CD4-positive, CD25-positive, alpha-beta regulatory T cell (primary cell): ENCODE results near the gene ATAD2B. TPM values are rescaled to one million over a fixed set of nuclear protein-coding genes. Genes with fewer than 3 reads are reported as not detected.
A peak's percentile ranks its signal among the peaks of the same experiment; 100 is the strongest.

Source experiments
- ATAC-seq, 2 donors: fragments of 150-1000 bp; cut with Tn5 transposase; one replicate each; pipeline ENCODE4 v1.10.0; 2021; ENCODE audit warnings: low read depth in 2 of 2, moderate number of reproducible peaks in 2 of 2, moderate library complexity in 1 of 2
- DNase-seq, 3 donors: peaks; one replicate each; pipeline versions ENCODE4 v3.0.0 to v3.0.0-alpha.2; 2012 to 2022; ENCODE audit warnings: mixed read lengths in 1 of 3
- H3K27ac ChIP-seq: one replicate; pipeline ENCODE4 v1.7.0; 2013; ENCODE audit warnings: mild to moderate bottlenecking, low read length; ENCODE audit not compliant: insufficient read depth, poor library complexity, severe bottlenecking
- H3K27me3 ChIP-seq: one replicate; pipeline ENCODE4 v1.7.0; 2013; ENCODE audit warnings: low read length; ENCODE audit not compliant: control insufficient read depth, insufficient read depth
- H3K36me3 ChIP-seq: one replicate; pipeline ENCODE4 v1.7.0; 2013; ENCODE audit warnings: mild to moderate bottlenecking, low read length, moderate library complexity; ENCODE audit not compliant: control insufficient read depth, insufficient read depth
- H3K4me1 ChIP-seq: 2 replicates; pipeline ENCODE4 v1.7.0; 2013; ENCODE audit warnings: mild to moderate bottlenecking, low read length; ENCODE audit not compliant: insufficient read depth, control insufficient read depth, poor library complexity, severe bottlenecking
- H3K4me3 ChIP-seq: one replicate; pipeline ENCODE4 v1.7.0; 2013; ENCODE audit warnings: low read depth, mild to moderate bottlenecking, low read length, moderate library complexity
- H3K9me3 ChIP-seq, 2 experiments: 1 replicate in 1 of 2; 2 replicates in 1 of 2; pipeline ENCODE4 v1.7.0; 2013; ENCODE audit warnings: low read length in 2 of 2, mild to moderate bottlenecking in 1 of 2, moderate library complexity in 1 of 2; ENCODE audit not compliant: control insufficient read depth in 2 of 2
- H3K27ac Mint-ChIP-seq, 3 donors: one replicate each; pipeline ENCODE4 v1.8.0; 2020 to 2022; ENCODE audit warnings: mild to moderate bottlenecking in 3 of 3, mixed read lengths in 3 of 3, moderate library complexity in 2 of 3
- H3K27me3 Mint-ChIP-seq: one replicate; pipeline ENCODE4 v1.8.0; 2022; ENCODE audit warnings: mild to moderate bottlenecking, mixed read lengths
- H3K36me3 Mint-ChIP-seq: one replicate; pipeline ENCODE4 v1.8.0; 2020; ENCODE audit warnings: mixed read lengths
- H3K4me1 Mint-ChIP-seq, 4 donors: one replicate each; pipeline ENCODE4 v1.8.0; 2020 to 2022; ENCODE audit warnings: mixed read lengths in 4 of 4, mild to moderate bottlenecking in 1 of 4
- H3K4me3 Mint-ChIP-seq, 4 donors: one replicate each; pipeline ENCODE4 v1.8.0; 2020 to 2022; ENCODE audit warnings: mild to moderate bottlenecking in 4 of 4, mixed read lengths in 4 of 4, moderate library complexity in 3 of 4
- H3K9me3 Mint-ChIP-seq, 7 donors: one replicate each; pipeline ENCODE4 v1.8.0; 2020 to 2022; ENCODE audit warnings: mixed read lengths in 7 of 7, mild to moderate bottlenecking in 3 of 7, moderate library complexity in 2 of 7
- polyA plus RNA-seq, 4 donors: library from polyadenylated mRNA; unstranded; fragments of 300-500 nt; fragmentation: Illumina TruSeq; gene quantifications; one replicate each; pipeline ENCODE4 v1.2.3, GENCODE V29; 2021
- total RNA-seq: library from RNA; stranded (reverse); gene quantifications from one replicate; pipeline ENCODE4 v1.2.3, GENCODE V29; 2022

ATAD2B gene
- total and polyA plus RNA-seq, 5 donors from 2014 or later = 4.0 to 53.2 (median 8.2) TPM

GRCh38 chr2:23867449-23867848 is 59.5 kb downstream of the ATAD2B start:
- Mint-ChIP-seq H3K4me1 (peaks cover 3 to 10% (median 6%) of the 10 kb centered on the region in 4 donors), H3K27me3 (no peaks in the 10 kb centered on the region), H3K36me3 (peaks cover 31% of the 10 kb centered on the region), H3K27ac (peak overlapping the region; percentile 0 to 10 (median 6)), H3K4me3 (no peak overlapping the region), H3K9me3 (no peaks in the 10 kb centered on the region)
- peaks cover 64% of the 10 kb centered on the region for H3K36me3 ChIP-seq
- no peak overlapping the region for H3K27ac ChIP-seq
- ATAC-seq (no peak), DNase-seq (peak in 1 of 3 donors; percentile 2)
- H3K4me3 ChIP-seq = no peak overlapping the region
- H3K4me1 ChIP-seq = no peaks in the 10 kb centered on the region
- no peaks in the 10 kb centered on the region for H3K9me3 ChIP-seq
- no peaks in the 10 kb centered on the region for H3K27me3 ChIP-seq

GRCh38 chr2:23862716-23863426 is 64.1 kb downstream of the ATAD2B start:
- Histone ChIP-seq H3K27ac (no peak overlapping the region), H3K4me3 (no peak overlapping the region), H3K4me1 (no peaks in the 10 kb centered on the region), H3K27me3 (no peaks in the 10 kb centered on the region), H3K9me3 (no peaks in the 10 kb centered on the region), H3K36me3 (peaks cover 56% of the 10 kb centered on the region)
- H3K27me3 Mint-ChIP-seq = no peaks in the 10 kb centered on the region
- ATAC-seq = no peak
- peaks cover 0 to 6% (median 3%) of the 10 kb centered on the region in 4 donors for H3K4me1 Mint-ChIP-seq
- DNase-seq = no peak
- H3K9me3 Mint-ChIP-seq = no peaks in the 10 kb centered on the region
- H3K36me3 Mint-ChIP-seq = peaks cover 29% of the 10 kb centered on the region
- no peak overlapping the region for H3K27ac Mint-ChIP-seq
- no peak overlapping the region for H3K4me3 Mint-ChIP-seq

GRCh38 chr2:23861952-23862351 is 65.0 kb downstream of the ATAD2B start:
- Histone ChIP-seq H3K9me3 (no peaks in the 10 kb centered on the region), H3K27me3 (no peaks in the 10 kb centered on the region), H3K27ac (no peak overlapping the region), H3K4me3 (no peak overlapping the region), H3K4me1 (no peaks in the 10 kb centered on the region), H3K36me3 (peaks cover 54% of the 10 kb centered on the region)
- no peak for ATAC-seq
- DNase-seq = no peak
- H3K4me3 Mint-ChIP-seq = no peak overlapping the region
- peaks cover 27% of the 10 kb centered on the region for H3K36me3 Mint-ChIP-seq
- no peaks in the 10 kb centered on the region for H3K27me3 Mint-ChIP-seq
- H3K9me3 Mint-ChIP-seq = no peaks in the 10 kb centered on the region
- no peak overlapping the region for H3K27ac Mint-ChIP-seq
- peaks cover 0 to 6% (median 2%) of the 10 kb centered on the region in 4 donors for H3K4me1 Mint-ChIP-seq

GRCh38 chr2:23859983-23860382 is 66.9 kb downstream of the ATAD2B start:
- Mint-ChIP-seq H3K27ac (no peak overlapping the region), H3K4me1 (peaks cover 0 to 4% (median 2%) of the 10 kb centered on the region in 4 donors), H3K36me3 (peaks cover 33% of the 10 kb centered on the region), H3K27me3 (no peaks in the 10 kb centered on the region), H3K9me3 (no peaks in the 10 kb centered on the region), H3K4me3 (no peak overlapping the region)
- H3K27me3 ChIP-seq = no peaks in the 10 kb centered on the region
- DNase-seq = no peak
- no peak overlapping the region for H3K4me3 ChIP-seq
- H3K27ac ChIP-seq = no peak overlapping the region
- ATAC-seq = no peak
- H3K36me3 ChIP-seq = peaks cover 49% of the 10 kb centered on the region
- no peaks in the 10 kb centered on the region for H3K9me3 ChIP-seq
- H3K4me1 ChIP-seq = no peaks in the 10 kb centered on the region

GRCh38 chr2:23859234-23859633 is 67.7 kb downstream of the ATAD2B start:
- Mint-ChIP-seq H3K27ac (no peak overlapping the region), H3K27me3 (no peaks in the 10 kb centered on the region), H3K9me3 (no peaks in the 10 kb centered on the region), H3K36me3 (peaks cover 31% of the 10 kb centered on the region), H3K4me3 (no peak overlapping the region), H3K4me1 (peaks cover 0 to 4% (median 2%) of the 10 kb centered on the region in 4 donors)
- ATAC-seq (no peak), DNase-seq (no peak)
- no peaks in the 10 kb centered on the region for H3K4me1 ChIP-seq
- peaks cover 45% of the 10 kb centered on the region for H3K36me3 ChIP-seq
- H3K4me3 ChIP-seq = no peak overlapping the region
- H3K27ac ChIP-seq = no peak overlapping the region
- H3K27me3 ChIP-seq = no peaks in the 10 kb centered on the region
- H3K9me3 ChIP-seq = no peaks in the 10 kb centered on the region

- H3K4me1 Mint-ChIP-seq = peaks cover 0 to 13% (median 6%) of the 10 kb centered on the region in 4 donors
- peak overlapping the region; percentile 0 to 31 (median 3) for H3K27ac Mint-ChIP-seq
These were observed 76.2 kb downstream of the ATAD2B start for GRCh38 chr2:23850564-23851256.

GRCh38 chr2:23844905-23845304 is 82.0 kb downstream of the ATAD2B start:
- Histone ChIP-seq H3K27ac (no peak overlapping the region), H3K4me3 (no peak overlapping the region), H3K9me3 (no peaks in the 10 kb centered on the region), H3K4me1 (no peaks in the 10 kb centered on the region), H3K27me3 (no peaks in the 10 kb centered on the region), H3K36me3 (no peaks in the 10 kb centered on the region)
- ATAC-seq (no peak), DNase-seq (no peak)
- no peak overlapping the region for H3K4me3 Mint-ChIP-seq
- H3K4me1 Mint-ChIP-seq = peaks cover 5 to 10% (median 8%) of the 10 kb centered on the region in 4 donors
- no peaks in the 10 kb centered on the region for H3K27me3 Mint-ChIP-seq
- H3K36me3 Mint-ChIP-seq = peaks cover 42% of the 10 kb centered on the region
- H3K27ac Mint-ChIP-seq = no peak overlapping the region
- peaks cover 0 to 2% (median 0%) of the 10 kb centered on the region in 7 donors for H3K9me3 Mint-ChIP-seq

More at GRCh38 chr2:23850564-23851256, 76.2 kb downstream of the ATAD2B start:
- no peaks in the 10 kb centered on the region for H3K4me1 ChIP-seq
- Mint-ChIP-seq H3K27me3 (no peaks in the 10 kb centered on the region), H3K4me3 (no peak overlapping the region), H3K36me3 (peaks cover 25% of the 10 kb centered on the region), H3K9me3 (peaks cover 0 to 1% (median 0%) of the 10 kb centered on the region in 7 donors)
- H3K9me3 ChIP-seq = no peaks in the 10 kb centered on the region
- DNase-seq = no peak
- no peak overlapping the region for H3K27ac ChIP-seq
- no peak for ATAC-seq
- H3K27me3 ChIP-seq = no peaks in the 10 kb centered on the region
- no peak overlapping the region for H3K4me3 ChIP-seq
- peaks cover 8% of the 10 kb centered on the region for H3K36me3 ChIP-seq
